H4 (cell line): ENCODE results near the gene TMOD4. TPM values are rescaled to one million over a fixed set of nuclear protein-coding genes. Genes with fewer than 3 reads are reported as not detected.

ENCODE experiments used
- DNase-seq: peaks from one replicate; pipeline ENCODE4 v3.0.0-alpha.2; 2015; ENCODE audit warnings: low spot score
- total RNA-seq: library from RNA; depleted of rRNA; stranded (reverse); fragments of >200 nt; shearing (Covaris generic); gene quantifications from 2 replicates; pipeline ENCODE4 v1.2.3, GENCODE V29; 2014

Gene TMOD4
- total RNA-seq, 1 experiment from 2014 or later: 0.35 TPM

DNA sequence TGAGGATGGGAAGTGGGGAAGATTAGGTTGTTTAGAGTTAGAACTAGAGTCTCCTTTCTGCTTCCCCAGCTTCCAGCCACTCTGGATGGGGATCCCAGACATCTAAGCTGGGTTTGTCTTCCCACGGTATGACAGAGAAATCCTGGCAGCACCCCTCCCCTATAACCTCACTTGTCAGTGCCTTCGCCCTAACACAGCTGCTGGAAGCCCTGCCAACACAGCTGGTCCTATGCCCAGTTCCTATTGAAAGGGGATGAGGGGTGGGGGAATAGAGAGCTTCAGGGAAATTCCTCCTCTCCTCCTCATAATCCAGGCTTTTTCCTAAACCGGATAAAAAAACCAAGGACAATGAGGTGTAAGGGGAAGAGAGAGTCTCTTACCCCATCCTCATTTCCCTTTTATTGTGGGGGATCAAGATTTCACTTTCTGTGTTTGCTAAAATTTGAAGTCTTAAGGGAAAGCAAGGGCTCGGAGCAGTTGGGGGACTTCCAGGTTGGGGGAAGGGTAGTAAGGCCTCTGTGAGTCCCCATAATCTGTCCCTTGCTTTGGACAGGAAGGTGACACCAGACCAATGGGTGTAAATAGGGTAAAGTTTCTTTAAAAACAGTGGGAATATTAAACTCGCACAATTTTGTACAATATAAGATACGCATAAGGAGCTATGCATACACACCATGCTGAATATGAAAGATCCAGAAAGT is 590 bp downstream of the TMOD4 start:
- no peak for DNase-seq

DNA sequence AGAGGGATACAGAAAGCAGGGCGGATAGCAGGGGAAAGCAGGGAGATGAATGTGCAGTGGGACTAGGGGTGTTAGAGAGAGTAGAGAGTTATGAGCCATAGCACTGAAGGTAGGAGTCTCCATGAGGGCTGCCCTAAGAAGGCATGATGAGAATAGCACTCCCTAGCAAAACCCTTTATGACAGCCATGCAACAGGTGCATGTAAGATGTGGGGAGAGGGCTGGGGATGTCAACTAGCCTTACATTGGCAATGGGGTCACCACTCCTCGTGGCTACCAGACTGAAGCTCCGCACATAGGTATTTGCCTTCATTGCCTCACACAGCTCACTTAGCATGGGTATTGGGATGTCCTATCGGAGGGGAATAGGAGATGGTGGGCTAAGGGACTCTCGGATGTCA is 4.6 kb downstream of the TMOD4 start:
- no peak for DNase-seq

- no peak for DNase-seq
Observed at GRCh38 chr1:151167116-151167515, 8.7 kb downstream of the TMOD4 start.

DNA sequence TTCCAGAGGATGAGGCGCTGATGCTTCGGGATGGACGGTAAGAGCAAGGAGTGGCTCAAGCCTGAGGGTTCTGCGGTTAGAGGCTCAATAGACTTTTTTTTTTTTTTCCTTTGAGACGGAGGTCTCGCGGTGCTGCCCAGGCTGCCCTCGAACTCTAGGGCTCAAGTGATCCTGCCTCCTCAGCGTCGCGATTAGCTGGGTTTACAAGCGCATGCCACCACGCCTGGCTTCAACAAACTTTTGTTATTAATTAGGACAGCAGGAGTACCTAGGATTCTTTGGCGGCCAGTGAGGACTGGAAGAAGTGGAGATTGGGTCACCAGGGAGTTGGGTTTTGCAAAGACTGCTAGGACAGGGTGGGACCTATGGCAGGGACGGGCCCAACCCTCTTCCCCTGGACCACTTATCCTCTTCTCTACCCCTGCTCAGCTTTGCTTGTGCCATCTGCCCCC is 9.2 kb downstream of the TMOD4 start:
- DNase-seq: no peak

- DNase-seq: peak; percentile 98
Observed at GRCh38 chr1:151165738-151166504, 9.9 kb downstream of the TMOD4 start, which contains the start of the genes LYSMD1 and SCNM1. LYSMD1 (minus strand) TSS chr1:151165902; CDS start chr1:151165258, 644 bp downstream. SCNM1 (plus strand) TSS chr1:151166144; CDS start chr1:151166153, 9 bp downstream.

- no peak for DNase-seq
Observed at GRCh38 chr1:151165281-151165737, 10.5 kb downstream of the TMOD4 start.

DNA sequence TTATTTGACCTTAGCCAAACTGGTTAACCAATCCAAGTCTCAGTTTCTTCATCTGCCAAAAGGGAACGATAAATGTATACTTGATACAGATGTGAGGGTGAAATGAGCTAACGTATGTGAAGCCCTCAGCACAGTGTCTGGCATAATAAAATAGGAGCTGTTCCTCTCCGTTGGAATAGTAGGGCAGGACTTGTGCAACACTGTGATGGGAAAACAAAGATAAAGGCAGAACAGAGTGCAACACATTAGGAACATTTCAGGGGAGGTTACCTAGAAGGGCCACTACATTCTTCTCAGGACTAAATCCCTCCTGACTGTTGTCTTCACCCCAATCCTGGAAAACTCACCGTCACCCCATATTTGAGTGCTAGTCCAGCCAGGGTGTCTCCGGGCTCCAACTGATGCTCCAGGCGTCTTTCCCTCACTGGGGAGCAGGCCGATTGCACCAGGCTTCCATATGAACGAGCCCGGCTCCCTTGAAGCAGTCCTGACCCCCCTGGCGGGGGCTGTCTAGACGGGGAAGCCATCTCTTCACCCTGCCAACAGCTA is 11.0 kb downstream of the TMOD4 start:
- DNase-seq: no peak

GRCh38 chr1:151159373-151159772 is 16.4 kb downstream of the TMOD4 start:
- DNase-seq: no peak

- no peak for DNase-seq
Observed at GRCh38 chr1:151158751-151159251, 17.0 kb downstream of the TMOD4 start.

GRCh38 chr1:151158326-151158725 is 17.5 kb downstream of the TMOD4 start:
- DNase-seq: no peak

DNA sequence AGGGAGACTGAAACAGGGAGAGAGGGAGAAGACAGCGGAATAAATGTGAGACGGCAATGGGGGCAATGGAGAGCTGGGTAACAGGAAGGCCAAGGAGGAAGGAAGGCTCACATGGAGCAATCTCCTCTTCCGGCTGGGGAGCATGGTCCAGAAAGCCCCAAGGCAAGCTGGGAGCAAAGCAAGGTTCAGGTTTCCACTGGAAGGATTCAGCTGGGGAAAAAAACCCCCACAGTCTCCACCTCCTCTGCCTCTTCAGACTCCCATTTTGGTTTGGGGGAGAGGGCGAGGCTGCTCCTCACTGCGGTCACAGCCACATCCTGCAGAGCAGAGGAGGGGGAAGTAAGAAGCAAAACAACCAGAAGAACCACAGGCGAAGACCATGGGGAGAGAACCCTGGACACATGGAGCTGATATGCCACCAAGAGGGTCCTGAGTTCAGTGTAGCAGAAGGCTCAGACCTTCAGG is 18.7 kb downstream of the TMOD4 start:
- no peak for DNase-seq

GRCh38 chr1:151156515-151156819 is 19.3 kb downstream of the TMOD4 start, which contains the start of gene TNFAIP8L2:
TNFAIP8L2 (plus strand) TSS chr1:151156649; CDS start chr1:151158698, 2,049 bp downstream.
- DNase-seq: no peak

- no peak for DNase-seq
Observed at GRCh38 chr1:151147665-151148064, 28.1 kb downstream of the TMOD4 start.

GRCh38 chr1:151147132-151147503 is 28.7 kb downstream of the TMOD4 start:
- no peak for DNase-seq

- DNase-seq: peak; percentile 75
Observed at GRCh38 chr1:151146412-151147131, 29.2 kb downstream of the TMOD4 start, which contains the start of gene SEMA6C. SEMA6C (minus strand) TSS chr1:151146631; CDS start chr1:151142621, 4,010 bp downstream.

- no peak for DNase-seq
Observed at GRCh38 chr1:151146072-151146411, 29.7 kb downstream of the TMOD4 start.

DNA sequence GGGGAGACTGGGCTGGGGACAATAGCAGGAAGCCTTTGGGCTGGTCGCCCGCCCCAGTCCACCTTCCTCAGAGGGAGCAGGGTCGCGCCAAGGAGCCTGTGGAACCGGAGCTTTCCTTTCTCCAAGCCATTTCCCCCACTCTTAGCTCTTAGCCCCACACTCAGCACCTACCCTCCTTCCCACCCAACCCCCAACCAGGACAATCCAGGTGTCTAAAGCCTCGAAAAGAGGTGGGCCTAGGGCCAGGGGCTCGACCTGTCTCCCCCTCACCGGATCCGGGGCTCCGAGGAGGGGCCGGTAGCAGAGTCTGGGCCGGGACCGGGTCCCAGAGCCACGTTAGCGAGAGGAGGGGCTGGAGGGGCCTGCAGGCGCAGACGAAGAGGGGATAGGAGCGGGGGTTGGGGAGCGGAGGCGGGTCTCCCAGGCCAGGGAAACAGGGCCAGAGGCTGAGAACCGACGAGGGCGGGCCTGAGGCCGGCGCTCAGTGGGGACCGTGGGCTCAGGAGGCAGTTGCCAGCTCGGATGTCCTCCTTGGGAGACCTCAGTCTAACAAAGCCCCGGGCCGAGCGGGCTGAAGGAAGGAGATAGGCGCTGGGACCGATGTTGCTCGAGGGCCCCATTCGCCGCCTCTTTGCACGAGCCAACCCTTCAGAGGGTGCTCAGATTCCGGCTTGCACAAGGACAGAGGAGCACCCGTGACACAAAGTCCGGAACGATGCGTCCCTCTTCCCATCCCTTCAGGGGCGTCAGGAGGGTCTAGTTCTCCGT is 30.3 kb downstream of the TMOD4 start:
- no peak for DNase-seq

DNA sequence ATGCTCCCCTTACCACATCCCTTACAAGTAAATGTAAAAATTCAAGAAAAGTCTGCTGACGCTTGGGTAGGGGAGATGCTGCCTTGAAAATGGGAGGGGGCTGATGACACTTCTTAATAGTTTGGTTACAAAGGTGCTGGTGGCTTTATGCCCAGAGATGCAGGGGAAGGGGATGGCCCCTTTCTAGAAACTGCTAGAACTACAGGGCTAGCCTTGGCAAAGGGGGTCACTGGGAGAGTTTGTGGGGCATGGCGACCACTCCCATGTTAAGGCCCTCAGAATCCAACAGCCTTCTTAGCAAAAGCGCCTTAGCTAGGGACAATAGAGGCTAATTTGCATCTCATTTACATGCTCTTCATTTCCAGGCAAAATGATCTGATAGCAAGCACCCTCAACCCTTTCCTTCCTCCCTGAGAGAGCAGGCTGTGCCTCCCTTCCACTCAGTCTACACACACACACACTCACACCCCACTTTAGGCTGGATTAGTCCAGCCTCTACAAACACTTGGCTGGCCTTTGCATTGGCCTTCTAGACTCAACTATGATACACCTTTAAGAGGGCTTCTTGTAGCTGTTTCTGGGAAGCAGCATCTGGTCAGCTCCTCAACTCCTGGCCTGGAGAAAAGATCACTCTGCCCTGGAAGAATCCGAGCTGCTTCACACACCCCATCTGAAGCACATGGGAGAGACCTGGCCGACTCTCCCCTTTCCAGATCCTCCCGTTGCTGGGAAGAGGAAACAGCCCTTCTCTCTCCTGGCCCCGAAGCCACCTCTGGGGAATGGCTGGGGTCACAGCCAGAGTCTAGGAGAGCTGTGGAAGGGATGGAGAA is 31.1 kb downstream of the TMOD4 start:
- DNase-seq: no peak

- no peak for DNase-seq
Observed at GRCh38 chr1:151143986-151144385, 31.8 kb downstream of the TMOD4 start.

- DNase-seq: no peak
Observed at GRCh38 chr1:151143057-151143435, 32.7 kb downstream of the TMOD4 start.
